ENCODE measurements around the gene SH3PXD2A.

SH3PXD2A gene

GRCh38 chr10:103879409-103879808, 24.0 kb upstream of the SH3PXD2A start:
- DNase-seq: no peak
- CTCF ChIA-PET: interaction anchor here (2.2 kb wide), 2 partner anchors 8 to 167 kb away, joined by 9 to 11 read pairs; no protein-coding TSS in a partner anchor

DNA sequence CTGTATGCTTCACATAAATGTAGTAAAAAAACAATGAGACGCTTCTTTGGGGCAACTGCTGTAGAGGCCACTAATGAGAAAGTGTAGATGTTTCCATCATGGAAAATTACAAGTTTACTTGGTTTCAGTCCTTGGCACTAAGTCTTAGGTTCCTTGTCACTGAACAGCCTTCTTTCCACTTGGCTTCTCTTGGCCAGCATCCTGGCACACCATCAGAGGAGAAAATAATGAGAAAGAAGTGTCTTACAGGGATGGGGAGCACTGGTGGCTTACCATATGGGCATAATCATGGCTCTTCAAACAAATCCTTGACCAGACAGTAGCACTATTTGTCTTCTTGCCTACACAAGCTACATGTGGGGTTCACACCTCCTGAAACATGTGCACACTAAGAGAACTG, 22.5 kb upstream of the SH3PXD2A start:
- Histone ChIP-seq H3K9me3 (ENCODE audit: control extremely low read depth in 1 of 5, control insufficient read depth in 4 of 5, insufficient read depth in 2 of 5, low read depth in 1 of 5, low read length in 4 of 5) (no peaks in the 10 kb centered on the region), H3K4me3 (ENCODE audit: control insufficient read depth in 1 of 7, extremely low read depth in 1 of 7, insufficient read depth in 4 of 7, low read depth in 2 of 7, low read length in 6 of 7) (no peak overlapping the region), H3K36me3 (ENCODE audit: control insufficient read depth in 4 of 4, insufficient read depth in 4 of 4, low read length in 3 of 4) (peaks cover 15 to 57% (median 38%) of the 10 kb centered on the region in 4 experiments), H3K4me1 (ENCODE audit: control extremely low read depth in 1 of 4, control insufficient read depth in 4 of 4, insufficient read depth in 4 of 4, low read length in 3 of 4) (no peaks in the 10 kb centered on the region), H3K27me3 (replicated peaks in 2 of 5; ENCODE audit: control insufficient read depth in 4 of 5, insufficient read depth in 5 of 5, low read length in 4 of 5) (no peaks in the 10 kb centered on the region), H3K27ac (ENCODE audit: insufficient read depth in 1 of 2, low read depth in 1 of 2, low read length in 2 of 2, poor library complexity in 1 of 2, severe bottlenecking in 2 of 2) (no peak overlapping the region)
- POLR2A ChIA-PET: no interaction called here
- DNase-seq: no peak
- 100% methylated on average over 1 of the region's 1 CpG for WGBS (ENCODE audit: insufficient coverage)
- CTCF ChIA-PET: interaction anchor here (0.7 to 2.2 kb wide), 3 partner anchors 10 to 21 kb away, joined by 3 to 11 read pairs (median 3); no protein-coding TSS in a partner anchor

More at GRCh38 chr10:103879409-103879808, 24.0 kb upstream of the SH3PXD2A start:
- H3K27me3 ChIP-seq (replicated peaks in 2 of 5; ENCODE audit: control insufficient read depth in 4 of 5, insufficient read depth in 5 of 5, low read length in 4 of 5): no peaks in the 10 kb centered on the region
- H3K4me3 ChIP-seq (ENCODE audit: control insufficient read depth in 1 of 7, extremely low read depth in 1 of 7, insufficient read depth in 4 of 7, low read depth in 2 of 7, low read length in 6 of 7): no peak overlapping the region
- H3K4me1 ChIP-seq (ENCODE audit: control extremely low read depth in 1 of 4, control insufficient read depth in 4 of 4, insufficient read depth in 4 of 4, low read length in 3 of 4): no peaks in the 10 kb centered on the region
- peaks cover 18 to 64% (median 39%) of the 10 kb centered on the region in 4 experiments for H3K36me3 ChIP-seq (ENCODE audit: control insufficient read depth in 4 of 4, insufficient read depth in 4 of 4, low read length in 3 of 4)
- no peak overlapping the region for H3K27ac ChIP-seq (ENCODE audit: insufficient read depth in 1 of 2, low read depth in 1 of 2, low read length in 2 of 2, poor library complexity in 1 of 2, severe bottlenecking in 2 of 2)
- WGBS (ENCODE audit: insufficient coverage): 87% methylated on average over 9 of the region's 9 CpGs
- H3K9me3 ChIP-seq (ENCODE audit: control extremely low read depth in 1 of 5, control insufficient read depth in 4 of 5, insufficient read depth in 2 of 5, low read depth in 1 of 5, low read length in 4 of 5): no peaks in the 10 kb centered on the region
- POLR2A ChIA-PET: no interaction called here

DNA sequence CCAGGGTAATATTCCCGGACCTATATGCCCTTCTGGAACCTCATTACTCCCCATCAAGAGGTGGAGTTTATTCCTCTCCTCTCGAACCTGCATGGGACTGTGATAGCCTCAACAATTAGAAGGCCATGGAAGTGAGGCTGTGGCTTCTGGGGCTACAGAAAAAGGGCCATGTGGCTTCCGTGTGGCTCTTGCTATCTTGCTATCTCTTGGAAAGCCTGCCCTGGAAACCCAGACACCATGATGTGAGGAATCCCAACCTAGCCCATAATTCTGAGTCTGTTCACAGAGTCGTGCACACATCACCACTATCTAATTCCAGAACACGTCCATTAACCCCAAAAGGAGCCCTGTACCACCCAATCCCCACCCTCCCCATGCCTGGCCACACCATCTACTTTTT, 20.8 kb upstream of the SH3PXD2A start:
- 94% methylated on average over 4 of the region's 5 CpGs for whole genome bisulfite sequencing (ENCODE audit: insufficient coverage)
- peaks cover 4 to 53% (median 23%) of the 10 kb centered on the region in 4 experiments for H3K36me3 ChIP-seq (ENCODE audit: control insufficient read depth in 4 of 4, insufficient read depth in 4 of 4, low read length in 3 of 4)
- H3K9me3 ChIP-seq (ENCODE audit: control extremely low read depth in 1 of 5, control insufficient read depth in 4 of 5, insufficient read depth in 2 of 5, low read depth in 1 of 5, low read length in 4 of 5): no peaks in the 10 kb centered on the region
- CTCF ChIA-PET: interaction anchor here (1.0 to 3.9 kb wide), 3 partner anchors 14 to 163 kb away, joined by 3 to 13 read pairs (median 5); no protein-coding TSS in a partner anchor
- H3K4me3 ChIP-seq (ENCODE audit: control insufficient read depth in 1 of 7, extremely low read depth in 1 of 7, insufficient read depth in 4 of 7, low read depth in 2 of 7, low read length in 6 of 7): no peak overlapping the region
- POLR2A ChIA-PET: no interaction called here
- no peak overlapping the region for H3K27ac ChIP-seq (ENCODE audit: insufficient read depth in 1 of 2, low read depth in 1 of 2, low read length in 2 of 2, poor library complexity in 1 of 2, severe bottlenecking in 2 of 2)
- H3K4me1 ChIP-seq (ENCODE audit: control extremely low read depth in 1 of 4, control insufficient read depth in 4 of 4, insufficient read depth in 4 of 4, low read length in 3 of 4): no peaks in the 10 kb centered on the region
- no peak for DNase-seq
- H3K27me3 ChIP-seq (replicated peaks in 2 of 5; ENCODE audit: control insufficient read depth in 4 of 5, insufficient read depth in 5 of 5, low read length in 4 of 5): no peaks in the 10 kb centered on the region

GRCh38 chr10:103874730-103875129, 19.4 kb upstream of the SH3PXD2A start:
- Histone ChIP-seq H3K9me3 (ENCODE audit: control extremely low read depth in 1 of 5, control insufficient read depth in 4 of 5, insufficient read depth in 2 of 5, low read depth in 1 of 5, low read length in 4 of 5) (no peaks in the 10 kb centered on the region), H3K4me3 (ENCODE audit: control insufficient read depth in 1 of 7, extremely low read depth in 1 of 7, insufficient read depth in 4 of 7, low read depth in 2 of 7, low read length in 6 of 7) (no peak overlapping the region), H3K27me3 (replicated peaks in 2 of 5; ENCODE audit: control insufficient read depth in 4 of 5, insufficient read depth in 5 of 5, low read length in 4 of 5) (no peaks in the 10 kb centered on the region), H3K4me1 (ENCODE audit: control extremely low read depth in 1 of 4, control insufficient read depth in 4 of 4, insufficient read depth in 4 of 4, low read length in 3 of 4) (no peaks in the 10 kb centered on the region), H3K36me3 (ENCODE audit: control insufficient read depth in 4 of 4, insufficient read depth in 4 of 4, low read length in 3 of 4) (peaks cover 0 to 39% (median 16%) of the 10 kb centered on the region in 4 experiments), H3K27ac (ENCODE audit: insufficient read depth in 1 of 2, low read depth in 1 of 2, low read length in 2 of 2, poor library complexity in 1 of 2, severe bottlenecking in 2 of 2) (no peak overlapping the region)
- ChIA-PET POLR2A (no interaction called here), CTCF (interaction anchor here (0.8 to 3.9 kb wide), 9 partner anchors 10 to 208 kb away, joined by 3 to 13 read pairs (median 3); no protein-coding TSS in a partner anchor)
- no peak for DNase-seq
- 92% methylated on average over 5 of the region's 6 CpGs for WGBS (ENCODE audit: insufficient coverage)

DNA sequence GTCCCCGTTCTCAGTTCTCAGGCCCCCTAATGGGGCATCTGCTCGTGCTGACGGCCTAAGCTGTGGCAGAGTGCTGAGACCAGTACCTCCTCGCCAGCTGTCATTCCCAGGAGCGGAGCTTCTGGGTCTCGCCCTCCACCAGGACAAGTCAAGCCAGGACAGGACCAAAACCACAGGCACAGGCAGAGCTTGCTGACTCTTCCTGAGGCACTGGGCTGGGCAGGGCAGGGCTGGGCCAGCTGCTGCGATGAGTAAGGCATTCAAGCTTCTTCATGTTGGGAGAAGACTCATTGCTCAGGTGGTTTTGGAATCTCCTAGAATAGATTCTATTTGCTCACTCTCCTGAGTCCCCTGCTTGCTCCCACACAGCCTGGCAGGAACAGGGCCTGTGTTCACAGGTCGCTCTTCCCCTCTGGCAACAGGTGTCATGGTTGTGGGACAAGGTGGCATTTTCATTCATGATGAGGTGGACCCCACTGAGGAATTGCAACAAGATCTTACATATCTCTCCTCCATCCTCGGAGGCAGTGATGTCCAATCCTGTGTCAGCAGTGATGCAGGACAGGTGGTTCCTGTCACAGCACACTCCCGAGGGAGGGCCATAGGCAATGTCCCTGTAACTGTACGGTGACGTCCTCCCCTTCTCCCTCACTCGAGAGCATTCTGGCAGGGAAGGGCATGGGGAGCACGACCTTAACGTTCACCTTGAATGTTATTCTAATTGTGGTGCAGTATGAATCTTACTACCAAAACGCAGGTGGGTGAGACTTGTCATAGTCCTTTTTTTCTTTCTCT, 17.0 kb upstream of the SH3PXD2A start:
- no peaks in the 10 kb centered on the region for H3K9me3 ChIP-seq (ENCODE audit: control extremely low read depth in 1 of 5, control insufficient read depth in 4 of 5, insufficient read depth in 2 of 5, low read depth in 1 of 5, low read length in 4 of 5)
- H3K27ac ChIP-seq (ENCODE audit: insufficient read depth in 1 of 2, low read depth in 1 of 2, low read length in 2 of 2, poor library complexity in 1 of 2, severe bottlenecking in 2 of 2): no peak overlapping the region
- CTCF ChIA-PET: interaction anchor here (0.8 to 3.9 kb wide), 3 partner anchors 11 to 186 kb away, joined by 3 to 13 read pairs (median 3); no protein-coding TSS in a partner anchor
- no peaks in the 10 kb centered on the region for H3K27me3 ChIP-seq (replicated peaks in 2 of 5; ENCODE audit: control insufficient read depth in 4 of 5, insufficient read depth in 5 of 5, low read length in 4 of 5)
- DNase-seq: no peak
- no peaks in the 10 kb centered on the region for H3K4me1 ChIP-seq (ENCODE audit: control extremely low read depth in 1 of 4, control insufficient read depth in 4 of 4, insufficient read depth in 4 of 4, low read length in 3 of 4)
- POLR2A ChIA-PET: no interaction called here
- H3K36me3 ChIP-seq (ENCODE audit: control insufficient read depth in 4 of 4, insufficient read depth in 4 of 4, low read length in 3 of 4): peaks cover 0 to 16% (median 5%) of the 10 kb centered on the region in 4 experiments
- no peak overlapping the region for H3K4me3 ChIP-seq (ENCODE audit: control insufficient read depth in 1 of 7, extremely low read depth in 1 of 7, insufficient read depth in 4 of 7, low read depth in 2 of 7, low read length in 6 of 7)
- 97% methylated on average over 14 of the region's 16 CpGs for WGBS (ENCODE audit: insufficient coverage)

DNA sequence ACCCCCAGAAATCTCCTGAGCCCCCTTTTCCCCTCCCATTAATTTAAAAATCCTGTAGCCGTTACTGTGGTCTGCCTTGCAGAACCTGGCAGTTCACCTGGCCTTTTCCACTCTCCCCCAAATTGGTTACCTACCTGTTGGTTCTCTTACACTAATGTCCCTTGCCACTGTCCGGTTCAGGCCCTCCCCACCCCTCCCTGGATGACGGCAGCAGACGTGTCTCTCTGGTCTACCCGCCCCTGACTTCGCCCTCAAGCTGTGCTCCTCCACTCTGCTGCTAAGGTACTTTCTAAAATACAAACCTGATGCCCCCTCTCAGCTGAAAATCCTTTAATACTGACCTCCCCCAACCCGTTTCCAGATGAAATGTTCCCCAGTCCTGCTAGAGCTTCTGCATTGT, 15.6 kb upstream of the SH3PXD2A start:
- Histone ChIP-seq H3K27ac (ENCODE audit: insufficient read depth in 1 of 2, low read depth in 1 of 2, low read length in 2 of 2, poor library complexity in 1 of 2, severe bottlenecking in 2 of 2) (no peak overlapping the region), H3K36me3 (ENCODE audit: control insufficient read depth in 4 of 4, insufficient read depth in 4 of 4, low read length in 3 of 4) (peaks cover 0 to 16% (median 5%) of the 10 kb centered on the region in 4 experiments), H3K4me3 (ENCODE audit: control insufficient read depth in 1 of 7, extremely low read depth in 1 of 7, insufficient read depth in 4 of 7, low read depth in 2 of 7, low read length in 6 of 7) (no peak overlapping the region), H3K9me3 (ENCODE audit: control extremely low read depth in 1 of 5, control insufficient read depth in 4 of 5, insufficient read depth in 2 of 5, low read depth in 1 of 5, low read length in 4 of 5) (peaks cover 0 to 5% (median 0%) of the 10 kb centered on the region in 5 experiments), H3K27me3 (replicated peaks in 2 of 5; ENCODE audit: control insufficient read depth in 4 of 5, insufficient read depth in 5 of 5, low read length in 4 of 5) (no peaks in the 10 kb centered on the region), H3K4me1 (ENCODE audit: control extremely low read depth in 1 of 4, control insufficient read depth in 4 of 4, insufficient read depth in 4 of 4, low read length in 3 of 4) (no peaks in the 10 kb centered on the region)
- no peak for DNase-seq
- POLR2A ChIA-PET: no interaction called here
- CTCF ChIA-PET: no interaction called here
- WGBS (ENCODE audit: insufficient coverage): 98% methylated on average over 6 of the region's 7 CpGs

GRCh38 chr10:103870516-103870915, 15.1 kb upstream of the SH3PXD2A start:
- ChIA-PET POLR2A (no interaction called here), CTCF (no interaction called here)
- H3K4me3 ChIP-seq (ENCODE audit: control insufficient read depth in 1 of 7, extremely low read depth in 1 of 7, insufficient read depth in 4 of 7, low read depth in 2 of 7, low read length in 6 of 7): no peak overlapping the region
- 96% methylated on average over 6 of the region's 8 CpGs for WGBS (ENCODE audit: insufficient coverage)
- H3K27ac ChIP-seq (ENCODE audit: insufficient read depth in 1 of 2, low read depth in 1 of 2, low read length in 2 of 2, poor library complexity in 1 of 2, severe bottlenecking in 2 of 2): no peak overlapping the region
- peaks cover 0 to 8% (median 4%) of the 10 kb centered on the region in 5 experiments for H3K9me3 ChIP-seq (ENCODE audit: control extremely low read depth in 1 of 5, control insufficient read depth in 4 of 5, insufficient read depth in 2 of 5, low read depth in 1 of 5, low read length in 4 of 5)
- peaks cover 0 to 16% (median 5%) of the 10 kb centered on the region in 4 experiments for H3K36me3 ChIP-seq (ENCODE audit: control insufficient read depth in 4 of 4, insufficient read depth in 4 of 4, low read length in 3 of 4)
- no peaks in the 10 kb centered on the region for H3K4me1 ChIP-seq (ENCODE audit: control extremely low read depth in 1 of 4, control insufficient read depth in 4 of 4, insufficient read depth in 4 of 4, low read length in 3 of 4)
- H3K27me3 ChIP-seq (replicated peaks in 2 of 5; ENCODE audit: control insufficient read depth in 4 of 5, insufficient read depth in 5 of 5, low read length in 4 of 5): no peaks in the 10 kb centered on the region
- DNase-seq: no peak

Data from common myeloid progenitor, CD34-positive (primary cell).